ENCODE data around the gene ZCCHC17. TPM values are rescaled to one million over a fixed set of nuclear protein-coding genes. Genes with fewer than 3 reads are reported as not detected.

The ZCCHC17 gene
- total and polyA plus RNA-seq, 2 donors (not counting 1 experiment from before 2014, with no cell fraction given) = 14.1 to 20.3 TPM

DNA sequence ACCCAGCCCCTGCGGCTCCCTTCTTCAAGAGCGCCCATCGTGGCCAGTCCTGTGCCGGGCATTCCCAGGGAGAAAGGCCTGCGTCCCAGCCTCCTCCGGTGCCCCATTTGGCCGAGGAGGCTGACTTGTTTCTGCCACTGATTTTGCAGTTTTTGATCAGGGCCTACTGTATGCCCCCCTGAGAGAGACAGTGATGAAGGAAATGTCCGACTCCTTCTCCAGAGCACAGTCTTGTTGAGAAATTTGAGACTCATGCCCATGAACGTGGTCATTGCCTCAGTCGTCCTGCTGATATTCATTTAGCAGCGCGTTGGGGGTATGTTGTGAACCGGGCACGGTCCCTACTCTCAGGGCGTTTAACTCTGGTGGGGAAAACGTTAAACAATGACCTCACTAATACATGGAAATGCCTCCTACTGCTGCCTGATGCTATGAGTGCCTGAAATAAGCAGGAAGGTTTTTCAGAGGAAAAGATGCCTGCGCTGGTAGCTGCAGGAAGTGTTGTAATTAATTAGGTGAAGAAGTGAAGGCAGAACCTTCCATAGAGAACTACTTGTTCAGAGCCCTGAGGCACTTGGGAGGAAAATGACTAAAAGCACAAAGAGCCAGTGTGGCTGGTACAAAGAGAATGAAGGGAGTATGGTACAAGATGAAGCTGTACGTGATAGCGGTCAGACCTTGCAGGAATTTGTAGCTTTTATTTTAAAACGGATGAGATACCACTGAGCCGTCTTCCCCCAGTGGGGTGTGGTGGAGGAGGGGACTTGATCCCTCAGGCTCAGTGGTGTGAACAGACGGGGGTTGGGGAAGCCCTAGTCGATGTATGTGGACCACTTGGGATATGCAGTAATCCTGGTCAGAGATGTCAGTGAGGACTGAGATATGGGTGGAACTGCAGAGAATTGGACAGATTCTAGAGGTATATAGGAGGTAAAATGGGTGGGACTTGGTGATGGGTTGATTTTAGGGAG is 730 bp downstream of the ZCCHC17 start:
- peak overlapping the region; percentile 67 to 93 for H3K27ac ChIP-seq (ENCODE audit: low read length in 2 of 2)
- no peak for TF ChIP-seq EZH2 (IDR thresholded peaks at IDR 0.05; ENCODE audit: borderline replicate concordance, insufficient read depth, low read depth, low read length, poor library complexity, severe bottlenecking)
- TF ChIP-seq, protein P1, sequence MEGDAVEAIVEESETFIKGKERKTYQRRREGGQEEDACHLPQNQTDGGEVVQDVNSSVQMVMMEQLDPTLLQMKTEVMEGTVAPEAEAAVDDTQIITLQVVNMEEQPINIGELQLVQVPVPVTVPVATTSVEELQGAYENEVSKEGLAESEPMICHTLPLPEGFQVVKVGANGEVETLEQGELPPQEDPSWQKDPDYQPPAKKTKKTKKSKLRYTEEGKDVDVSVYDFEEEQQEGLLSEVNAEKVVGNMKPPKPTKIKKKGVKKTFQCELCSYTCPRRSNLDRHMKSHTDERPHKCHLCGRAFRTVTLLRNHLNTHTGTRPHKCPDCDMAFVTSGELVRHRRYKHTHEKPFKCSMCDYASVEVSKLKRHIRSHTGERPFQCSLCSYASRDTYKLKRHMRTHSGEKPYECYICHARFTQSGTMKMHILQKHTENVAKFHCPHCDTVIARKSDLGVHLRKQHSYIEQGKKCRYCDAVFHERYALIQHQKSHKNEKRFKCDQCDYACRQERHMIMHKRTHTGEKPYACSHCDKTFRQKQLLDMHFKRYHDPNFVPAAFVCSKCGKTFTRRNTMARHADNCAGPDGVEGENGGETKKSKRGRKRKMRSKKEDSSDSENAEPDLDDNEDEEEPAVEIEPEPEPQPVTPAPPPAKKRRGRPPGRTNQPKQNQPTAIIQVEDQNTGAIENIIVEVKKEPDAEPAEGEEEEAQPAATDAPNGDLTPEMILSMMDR (IDR thresholded peaks at IDR 0.05) = no peak
- peaks cover 7% of the 10 kb centered on the region in 2 experiments for H3K36me3 ChIP-seq (replicated peaks in 1 of 2; ENCODE audit: control extremely low read depth in 1 of 2, control insufficient read depth in 1 of 2, extremely low read depth in 1 of 2, insufficient read depth in 2 of 2, low read length in 1 of 2)
- peak overlapping the region; percentile 65 to 99 (median 77) for H3K4me3 ChIP-seq (ENCODE audit: control extremely low read depth in 1 of 5, extremely low read depth in 1 of 5, insufficient read depth in 1 of 5, low read depth in 2 of 5, low read length in 4 of 5)
- ChIA-PET POLR2A (no interaction called here), CTCF (interaction anchor here (0.8 to 1.7 kb wide), 4 partner anchors 10 to 492 kb away, joined by 3 to 7 read pairs (median 3); no protein-coding TSS in a partner anchor)
- H2AFZ ChIP-seq (ENCODE audit: insufficient read depth, low read depth, low read length, poor library complexity, severe bottlenecking) = peak overlapping the region; percentile 94
- peak overlapping the region; percentile 82 for H3K4me2 ChIP-seq (replicated peaks; ENCODE audit: low read depth, low read length, poor library complexity, severe bottlenecking)
- DNase-seq (peak; percentile 14), ATAC-seq (ENCODE audit: low read depth) (no peak)
- no peaks in the 10 kb centered on the region for H3K9me3 ChIP-seq (ENCODE audit: control extremely low read depth in 1 of 3, control insufficient read depth in 2 of 3, insufficient read depth in 1 of 3, low read length in 2 of 3)
- 5% methylated on average over 17 of the region's 23 CpGs for WGBS (ENCODE audit: insufficient coverage)
- peaks cover 23 to 25% of the 10 kb centered on the region in 2 donors for H3K4me1 ChIP-seq (ENCODE audit: control insufficient read depth in 2 of 2, insufficient read depth in 2 of 2, low read length in 2 of 2)
- Mint-ChIP-seq H3K27ac (no peak overlapping the region), H3K9me3 (ENCODE audit: insufficient read depth) (no peaks in the 10 kb centered on the region), H3K4me1 (peaks cover 24% of the 10 kb centered on the region), H3K27me3 (no peaks in the 10 kb centered on the region), H3K4me3 (no peak overlapping the region)
- H3K9ac ChIP-seq (ENCODE audit: low read length) = peak overlapping the region; percentile 93
- H4K20me1 ChIP-seq (ENCODE audit: control insufficient read depth, insufficient read depth, low read length, poor library complexity, severe bottlenecking) = peaks cover 9% of the 10 kb centered on the region
- no peaks in the 10 kb centered on the region for H3K27me3 ChIP-seq (replicated peaks in 1 of 4; ENCODE audit: control extremely low read depth in 1 of 4, control insufficient read depth in 3 of 4, insufficient read depth in 4 of 4, low read length in 3 of 4)
- peaks cover 76% of the 10 kb centered on the region for H3K79me2 ChIP-seq (ENCODE audit: control insufficient read depth, insufficient read depth, low read length)
- intact Hi-C loops (cut with micrococcal nuclease) = loop anchor here (2.0 kb wide), 5 partner anchors 251 to 1097 kb away; partner anchors contain the start of genes BSDC1 and TMEM39B

DNA sequence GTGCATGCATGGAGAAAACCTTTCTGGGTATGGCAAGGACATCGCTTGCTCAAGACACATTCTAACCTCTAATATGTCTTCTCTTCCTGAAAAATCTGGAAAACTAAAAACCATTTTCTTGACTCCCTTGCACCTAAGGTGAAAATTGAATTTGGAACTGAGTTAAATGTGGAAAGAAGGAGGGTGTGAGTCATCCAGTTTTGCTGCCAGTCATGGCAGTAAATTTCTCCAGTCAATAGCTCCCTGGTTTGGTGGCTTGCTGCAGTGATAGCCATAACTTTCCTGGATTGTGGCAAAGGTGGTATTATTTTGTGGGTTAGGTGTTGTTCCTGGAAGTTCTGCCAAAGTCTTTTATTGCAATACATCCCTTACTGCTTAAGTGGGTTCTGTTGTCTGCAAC is 2.5 kb downstream of the ZCCHC17 start:
- H3K9me3 ChIP-seq (ENCODE audit: control extremely low read depth in 1 of 3, control insufficient read depth in 2 of 3, insufficient read depth in 1 of 3, low read length in 2 of 3) = no peaks in the 10 kb centered on the region
- no peak overlapping the region for H3K27ac ChIP-seq (ENCODE audit: low read length in 2 of 2)
- H3K79me2 ChIP-seq (ENCODE audit: control insufficient read depth, insufficient read depth, low read length) = peaks cover 72% of the 10 kb centered on the region
- H3K27me3 ChIP-seq (replicated peaks in 1 of 4; ENCODE audit: control extremely low read depth in 1 of 4, control insufficient read depth in 3 of 4, insufficient read depth in 4 of 4, low read length in 3 of 4) = no peaks in the 10 kb centered on the region
- no peak overlapping the region for H3K9ac ChIP-seq (ENCODE audit: low read length)
- no peak overlapping the region for H3K4me2 ChIP-seq (replicated peaks; ENCODE audit: low read depth, low read length, poor library complexity, severe bottlenecking)
- intact Hi-C loops (cut with micrococcal nuclease) = no loop called here
- ATAC-seq (ENCODE audit: low read depth) = no peak
- H3K4me1 Mint-ChIP-seq = peaks cover 15% of the 10 kb centered on the region
- TF ChIP-seq EZH2 (IDR thresholded peaks at IDR 0.05; ENCODE audit: borderline replicate concordance, insufficient read depth, low read depth, low read length, poor library complexity, severe bottlenecking) = no peak
- TF ChIP-seq, protein P1 (IDR thresholded peaks at IDR 0.05) = no peak
- no peak overlapping the region for H2AFZ ChIP-seq (ENCODE audit: insufficient read depth, low read depth, low read length, poor library complexity, severe bottlenecking)
- H3K27me3 Mint-ChIP-seq = no peaks in the 10 kb centered on the region
- ChIA-PET POLR2A (no interaction called here), CTCF (interaction anchor here (0.6 kb wide), 1 partner anchor 610 kb away, joined by 3 read pairs; no protein-coding TSS in a partner anchor)
- H4K20me1 ChIP-seq (ENCODE audit: control insufficient read depth, insufficient read depth, low read length, poor library complexity, severe bottlenecking) = peaks cover 15% of the 10 kb centered on the region
- H3K4me3 ChIP-seq (ENCODE audit: control extremely low read depth in 1 of 5, extremely low read depth in 1 of 5, insufficient read depth in 1 of 5, low read depth in 2 of 5, low read length in 4 of 5) = no peak overlapping the region
- no CpG with 5 or more reads among the region's 1 CpG for WGBS (ENCODE audit: insufficient coverage)
- peaks cover 23 to 25% of the 10 kb centered on the region in 2 donors for H3K4me1 ChIP-seq (ENCODE audit: control insufficient read depth in 2 of 2, insufficient read depth in 2 of 2, low read length in 2 of 2)
- H3K36me3 ChIP-seq (replicated peaks in 1 of 2; ENCODE audit: control extremely low read depth in 1 of 2, control insufficient read depth in 1 of 2, extremely low read depth in 1 of 2, insufficient read depth in 2 of 2, low read length in 1 of 2) = no peaks in the 10 kb centered on the region
- no peak overlapping the region for H3K4me3 Mint-ChIP-seq
- no peak overlapping the region for H3K27ac Mint-ChIP-seq
- no peaks in the 10 kb centered on the region for H3K9me3 Mint-ChIP-seq (ENCODE audit: insufficient read depth)
- DNase-seq = no peak

Measured in B cell (primary cell).